ENCODE measurements around the gene KRTAP17-1. TPM values are rescaled to one million over a fixed set of nuclear protein-coding genes. Genes with fewer than 3 reads are reported as not detected.

KRTAP17-1 gene
- total RNA-seq, 1 experiment from 2014 or later, result not detected

DNA sequence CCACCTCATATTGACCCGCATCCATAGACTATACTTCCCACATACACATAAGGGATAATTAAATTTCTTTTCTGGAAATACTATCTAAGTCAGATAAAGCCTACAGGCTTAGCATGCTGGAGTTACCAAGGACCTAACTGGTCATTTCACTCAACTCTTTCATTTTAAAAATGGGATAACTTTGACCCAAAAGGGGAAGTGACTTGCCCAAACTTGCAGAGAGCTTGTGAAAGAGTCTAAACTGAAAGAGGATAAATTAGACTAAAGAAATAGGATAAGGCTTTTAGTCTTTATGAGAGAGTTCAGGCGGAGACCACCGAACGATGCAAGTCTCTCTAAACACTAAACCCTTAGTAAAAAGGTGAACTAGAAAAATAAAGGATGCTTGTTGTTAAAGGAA, 39.0 kb upstream of the KRTAP17-1 start (continued):
- TF ChIP-seq, protein P1, sequence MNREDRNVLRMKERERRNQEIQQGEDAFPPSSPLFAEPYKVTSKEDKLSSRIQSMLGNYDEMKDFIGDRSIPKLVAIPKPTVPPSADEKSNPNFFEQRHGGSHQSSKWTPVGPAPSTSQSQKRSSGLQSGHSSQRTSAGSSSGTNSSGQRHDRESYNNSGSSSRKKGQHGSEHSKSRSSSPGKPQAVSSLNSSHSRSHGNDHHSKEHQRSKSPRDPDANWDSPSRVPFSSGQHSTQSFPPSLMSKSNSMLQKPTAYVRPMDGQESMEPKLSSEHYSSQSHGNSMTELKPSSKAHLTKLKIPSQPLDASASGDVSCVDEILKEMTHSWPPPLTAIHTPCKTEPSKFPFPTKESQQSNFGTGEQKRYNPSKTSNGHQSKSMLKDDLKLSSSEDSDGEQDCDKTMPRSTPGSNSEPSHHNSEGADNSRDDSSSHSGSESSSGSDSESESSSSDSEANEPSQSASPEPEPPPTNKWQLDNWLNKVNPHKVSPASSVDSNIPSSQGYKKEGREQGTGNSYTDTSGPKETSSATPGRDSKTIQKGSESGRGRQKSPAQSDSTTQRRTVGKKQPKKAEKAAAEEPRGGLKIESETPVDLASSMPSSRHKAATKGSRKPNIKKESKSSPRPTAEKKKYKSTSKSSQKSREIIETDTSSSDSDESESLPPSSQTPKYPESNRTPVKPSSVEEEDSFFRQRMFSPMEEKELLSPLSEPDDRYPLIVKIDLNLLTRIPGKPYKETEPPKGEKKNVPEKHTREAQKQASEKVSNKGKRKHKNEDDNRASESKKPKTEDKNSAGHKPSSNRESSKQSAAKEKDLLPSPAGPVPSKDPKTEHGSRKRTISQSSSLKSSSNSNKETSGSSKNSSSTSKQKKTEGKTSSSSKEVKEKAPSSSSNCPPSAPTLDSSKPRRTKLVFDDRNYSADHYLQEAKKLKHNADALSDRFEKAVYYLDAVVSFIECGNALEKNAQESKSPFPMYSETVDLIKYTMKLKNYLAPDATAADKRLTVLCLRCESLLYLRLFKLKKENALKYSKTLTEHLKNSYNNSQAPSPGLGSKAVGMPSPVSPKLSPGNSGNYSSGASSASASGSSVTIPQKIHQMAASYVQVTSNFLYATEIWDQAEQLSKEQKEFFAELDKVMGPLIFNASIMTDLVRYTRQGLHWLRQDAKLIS (CRISPR knock-in tag; IDR thresholded peaks at IDR 0.05; ENCODE audit: borderline replicate concordance), result no peak
- TF ChIP-seq, protein P2, sequence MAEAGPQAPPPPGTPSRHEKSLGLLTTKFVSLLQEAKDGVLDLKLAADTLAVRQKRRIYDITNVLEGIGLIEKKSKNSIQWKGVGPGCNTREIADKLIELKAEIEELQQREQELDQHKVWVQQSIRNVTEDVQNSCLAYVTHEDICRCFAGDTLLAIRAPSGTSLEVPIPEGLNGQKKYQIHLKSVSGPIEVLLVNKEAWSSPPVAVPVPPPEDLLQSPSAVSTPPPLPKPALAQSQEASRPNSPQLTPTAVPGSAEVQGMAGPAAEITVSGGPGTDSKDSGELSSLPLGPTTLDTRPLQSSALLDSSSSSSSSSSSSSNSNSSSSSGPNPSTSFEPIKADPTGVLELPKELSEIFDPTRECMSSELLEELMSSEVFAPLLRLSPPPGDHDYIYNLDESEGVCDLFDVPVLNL (CRISPR knock-in tag; IDR thresholded peaks at IDR 0.05; ENCODE audit: borderline replicate concordance, low read depth), result no peak
- TF ChIP-seq MXD4 (CRISPR knock-in tag; IDR thresholded peaks at IDR 0.05; ENCODE audit: borderline replicate concordance), result no peak
- TF ChIP-seq, protein P3, sequence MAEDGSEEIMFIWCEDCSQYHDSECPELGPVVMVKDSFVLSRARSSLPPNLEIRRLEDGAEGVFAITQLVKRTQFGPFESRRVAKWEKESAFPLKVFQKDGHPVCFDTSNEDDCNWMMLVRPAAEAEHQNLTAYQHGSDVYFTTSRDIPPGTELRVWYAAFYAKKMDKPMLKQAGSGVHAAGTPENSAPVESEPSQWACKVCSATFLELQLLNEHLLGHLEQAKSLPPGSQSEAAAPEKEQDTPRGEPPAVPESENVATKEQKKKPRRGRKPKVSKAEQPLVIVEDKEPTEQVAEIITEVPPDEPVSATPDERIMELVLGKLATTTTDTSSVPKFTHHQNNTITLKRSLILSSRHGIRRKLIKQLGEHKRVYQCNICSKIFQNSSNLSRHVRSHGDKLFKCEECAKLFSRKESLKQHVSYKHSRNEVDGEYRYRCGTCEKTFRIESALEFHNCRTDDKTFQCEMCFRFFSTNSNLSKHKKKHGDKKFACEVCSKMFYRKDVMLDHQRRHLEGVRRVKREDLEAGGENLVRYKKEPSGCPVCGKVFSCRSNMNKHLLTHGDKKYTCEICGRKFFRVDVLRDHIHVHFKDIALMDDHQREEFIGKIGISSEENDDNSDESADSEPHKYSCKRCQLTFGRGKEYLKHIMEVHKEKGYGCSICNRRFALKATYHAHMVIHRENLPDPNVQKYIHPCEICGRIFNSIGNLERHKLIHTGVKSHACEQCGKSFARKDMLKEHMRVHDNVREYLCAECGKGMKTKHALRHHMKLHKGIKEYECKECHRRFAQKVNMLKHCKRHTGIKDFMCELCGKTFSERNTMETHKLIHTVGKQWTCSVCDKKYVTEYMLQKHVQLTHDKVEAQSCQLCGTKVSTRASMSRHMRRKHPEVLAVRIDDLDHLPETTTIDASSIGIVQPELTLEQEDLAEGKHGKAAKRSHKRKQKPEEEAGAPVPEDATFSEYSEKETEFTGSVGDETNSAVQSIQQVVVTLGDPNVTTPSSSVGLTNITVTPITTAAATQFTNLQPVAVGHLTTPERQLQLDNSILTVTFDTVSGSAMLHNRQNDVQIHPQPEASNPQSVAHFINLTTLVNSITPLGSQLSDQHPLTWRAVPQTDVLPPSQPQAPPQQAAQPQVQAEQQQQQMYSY (CRISPR knock-in tag; IDR thresholded peaks at IDR 0.05), result no peak
- TF ChIP-seq, protein P4, sequence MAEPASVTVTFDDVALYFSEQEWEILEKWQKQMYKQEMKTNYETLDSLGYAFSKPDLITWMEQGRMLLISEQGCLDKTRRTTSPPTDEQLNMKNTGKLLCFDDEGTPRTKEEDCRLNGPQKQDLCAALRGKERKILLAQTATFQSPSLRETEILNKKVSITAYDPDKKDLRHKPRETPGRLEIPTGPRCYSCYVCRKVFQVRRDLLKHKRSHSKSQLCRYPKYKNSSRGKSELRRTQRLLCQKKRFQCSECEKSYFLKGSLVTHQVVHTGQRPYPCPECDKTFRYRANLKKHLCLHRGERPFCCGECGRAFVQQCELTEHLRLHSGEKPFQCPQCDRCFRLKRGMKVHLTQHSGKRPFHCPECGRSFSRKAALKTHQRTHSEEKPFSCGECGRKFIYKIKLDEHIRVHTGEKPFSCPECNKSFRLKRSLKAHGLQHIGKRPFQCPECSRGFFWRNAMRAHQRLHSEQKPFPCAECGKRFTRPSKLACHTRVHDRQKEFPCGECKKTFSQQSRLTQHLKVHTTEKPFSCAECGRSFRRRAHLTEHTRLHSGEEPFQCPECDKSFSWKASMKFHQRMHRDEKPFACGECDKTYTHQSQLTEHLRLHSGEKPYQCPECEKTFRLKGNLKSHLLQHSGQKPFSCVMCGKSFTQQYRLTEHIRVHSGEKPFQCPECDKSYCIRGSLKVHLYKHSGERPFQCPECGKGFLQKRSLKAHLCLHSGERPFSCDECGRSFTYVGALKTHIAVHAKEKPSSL (CRISPR knock-in tag; conservative IDR thresholded peaks at IDR 0.05), result no peak
- TF ChIP-seq, protein P5, sequence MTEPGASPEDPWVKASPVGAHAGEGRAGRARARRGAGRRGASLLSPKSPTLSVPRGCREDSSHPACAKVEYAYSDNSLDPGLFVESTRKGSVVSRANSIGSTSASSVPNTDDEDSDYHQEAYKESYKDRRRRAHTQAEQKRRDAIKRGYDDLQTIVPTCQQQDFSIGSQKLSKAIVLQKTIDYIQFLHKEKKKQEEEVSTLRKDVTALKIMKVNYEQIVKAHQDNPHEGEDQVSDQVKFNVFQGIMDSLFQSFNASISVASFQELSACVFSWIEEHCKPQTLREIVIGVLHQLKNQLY (CRISPR knock-in tag; IDR thresholded peaks at IDR 0.05), result no peak

DNA sequence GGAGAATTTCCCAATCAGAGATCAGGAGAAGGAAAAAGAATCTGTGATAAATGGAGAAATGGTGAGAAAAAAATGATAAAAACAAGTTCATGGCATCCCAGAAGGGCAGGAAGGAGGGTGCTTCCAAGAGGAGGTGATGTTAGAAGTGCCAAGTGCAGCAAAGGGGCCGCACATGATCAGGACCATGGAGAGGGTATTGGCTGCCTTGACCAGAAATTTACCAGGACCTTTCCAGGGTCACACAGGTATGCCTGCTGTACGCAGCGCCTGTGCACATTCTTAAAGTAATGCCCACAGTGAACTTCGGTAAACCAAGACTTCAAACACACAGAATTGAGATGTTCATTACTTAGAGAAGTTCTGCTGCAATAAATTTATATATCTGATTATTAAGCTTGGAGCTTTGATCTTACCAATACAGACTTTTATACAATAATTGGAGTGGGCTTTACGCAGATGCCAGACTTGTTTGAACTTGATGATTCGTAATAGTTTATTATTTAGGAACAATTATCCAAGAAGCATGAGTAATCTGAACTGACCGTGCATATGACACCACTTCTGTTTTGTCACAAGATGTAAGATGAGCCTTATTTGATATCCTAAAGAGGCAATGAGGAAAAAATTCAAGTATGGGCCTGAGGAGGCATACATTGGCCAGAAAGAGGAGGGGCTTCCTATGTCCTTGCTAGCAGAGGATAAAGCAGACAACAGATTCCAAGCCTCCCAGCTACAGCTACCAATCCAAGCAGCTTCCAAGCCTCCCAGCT, 37.3 kb upstream of the KRTAP17-1 start:
- Mint-ChIP-seq H3K27me3 (ENCODE audit: low read depth) (peaks cover 5% of the 10 kb centered on the region), H3K4me3 (no peak overlapping the region), H3K36me3 (no peaks in the 10 kb centered on the region), H3K4me1 (no peaks in the 10 kb centered on the region), H3K9me3 (0 out of 2 replicates have a peak, but pooled peaks cover 10% of the 10 kb centered on the region), H3K27ac (no peak overlapping the region)
- no peak for ATAC-seq
- ChIA-PET CTCF (no interaction called here), POLR2A (no interaction called here)
- peak; percentile 16 for DNase-seq (ENCODE audit: low spot score)
- TF ChIP-seq, protein P6, sequence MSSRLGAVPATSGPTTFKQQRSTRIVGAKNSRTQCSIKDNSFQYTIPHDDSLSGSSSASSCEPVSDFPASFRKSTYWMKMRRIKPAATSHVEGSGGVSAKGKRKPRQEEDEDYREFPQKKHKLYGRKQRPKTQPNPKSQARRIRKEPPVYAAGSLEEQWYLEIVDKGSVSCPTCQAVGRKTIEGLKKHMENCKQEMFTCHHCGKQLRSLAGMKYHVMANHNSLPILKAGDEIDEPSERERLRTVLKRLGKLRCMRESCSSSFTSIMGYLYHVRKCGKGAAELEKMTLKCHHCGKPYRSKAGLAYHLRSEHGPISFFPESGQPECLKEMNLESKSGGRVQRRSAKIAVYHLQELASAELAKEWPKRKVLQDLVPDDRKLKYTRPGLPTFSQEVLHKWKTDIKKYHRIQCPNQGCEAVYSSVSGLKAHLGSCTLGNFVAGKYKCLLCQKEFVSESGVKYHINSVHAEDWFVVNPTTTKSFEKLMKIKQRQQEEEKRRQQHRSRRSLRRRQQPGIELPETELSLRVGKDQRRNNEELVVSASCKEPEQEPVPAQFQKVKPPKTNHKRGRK (CRISPR knock-in tag; IDR thresholded peaks at IDR 0.05; ENCODE audit: borderline replicate concordance), result no peak
- TF ChIP-seq ZNF423 (CRISPR knock-in tag; IDR thresholded peaks at IDR 0.05) (no peak), NFATC4 (CRISPR knock-in tag; IDR thresholded peaks at IDR 0.05) (no peak), CBFB (CRISPR knock-in tag; IDR thresholded peaks at IDR 0.05; ENCODE audit: low read depth) (no peak), ZNF232 (CRISPR knock-in tag; IDR thresholded peaks at IDR 0.05) (no peak), RORB (CRISPR knock-in tag; IDR thresholded peaks at IDR 0.05) (no peak)
- TF ChIP-seq, protein P7, sequence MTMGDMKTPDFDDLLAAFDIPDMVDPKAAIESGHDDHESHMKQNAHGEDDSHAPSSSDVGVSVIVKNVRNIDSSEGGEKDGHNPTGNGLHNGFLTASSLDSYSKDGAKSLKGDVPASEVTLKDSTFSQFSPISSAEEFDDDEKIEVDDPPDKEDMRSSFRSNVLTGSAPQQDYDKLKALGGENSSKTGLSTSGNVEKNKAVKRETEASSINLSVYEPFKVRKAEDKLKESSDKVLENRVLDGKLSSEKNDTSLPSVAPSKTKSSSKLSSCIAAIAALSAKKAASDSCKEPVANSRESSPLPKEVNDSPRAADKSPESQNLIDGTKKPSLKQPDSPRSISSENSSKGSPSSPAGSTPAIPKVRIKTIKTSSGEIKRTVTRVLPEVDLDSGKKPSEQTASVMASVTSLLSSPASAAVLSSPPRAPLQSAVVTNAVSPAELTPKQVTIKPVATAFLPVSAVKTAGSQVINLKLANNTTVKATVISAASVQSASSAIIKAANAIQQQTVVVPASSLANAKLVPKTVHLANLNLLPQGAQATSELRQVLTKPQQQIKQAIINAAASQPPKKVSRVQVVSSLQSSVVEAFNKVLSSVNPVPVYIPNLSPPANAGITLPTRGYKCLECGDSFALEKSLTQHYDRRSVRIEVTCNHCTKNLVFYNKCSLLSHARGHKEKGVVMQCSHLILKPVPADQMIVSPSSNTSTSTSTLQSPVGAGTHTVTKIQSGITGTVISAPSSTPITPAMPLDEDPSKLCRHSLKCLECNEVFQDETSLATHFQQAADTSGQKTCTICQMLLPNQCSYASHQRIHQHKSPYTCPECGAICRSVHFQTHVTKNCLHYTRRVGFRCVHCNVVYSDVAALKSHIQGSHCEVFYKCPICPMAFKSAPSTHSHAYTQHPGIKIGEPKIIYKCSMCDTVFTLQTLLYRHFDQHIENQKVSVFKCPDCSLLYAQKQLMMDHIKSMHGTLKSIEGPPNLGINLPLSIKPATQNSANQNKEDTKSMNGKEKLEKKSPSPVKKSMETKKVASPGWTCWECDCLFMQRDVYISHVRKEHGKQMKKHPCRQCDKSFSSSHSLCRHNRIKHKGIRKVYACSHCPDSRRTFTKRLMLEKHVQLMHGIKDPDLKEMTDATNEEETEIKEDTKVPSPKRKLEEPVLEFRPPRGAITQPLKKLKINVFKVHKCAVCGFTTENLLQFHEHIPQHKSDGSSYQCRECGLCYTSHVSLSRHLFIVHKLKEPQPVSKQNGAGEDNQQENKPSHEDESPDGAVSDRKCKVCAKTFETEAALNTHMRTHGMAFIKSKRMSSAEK (CRISPR knock-in tag; IDR thresholded peaks at IDR 0.05; ENCODE audit: borderline replicate concordance), result no peak
- TF ChIP-seq, protein P8, sequence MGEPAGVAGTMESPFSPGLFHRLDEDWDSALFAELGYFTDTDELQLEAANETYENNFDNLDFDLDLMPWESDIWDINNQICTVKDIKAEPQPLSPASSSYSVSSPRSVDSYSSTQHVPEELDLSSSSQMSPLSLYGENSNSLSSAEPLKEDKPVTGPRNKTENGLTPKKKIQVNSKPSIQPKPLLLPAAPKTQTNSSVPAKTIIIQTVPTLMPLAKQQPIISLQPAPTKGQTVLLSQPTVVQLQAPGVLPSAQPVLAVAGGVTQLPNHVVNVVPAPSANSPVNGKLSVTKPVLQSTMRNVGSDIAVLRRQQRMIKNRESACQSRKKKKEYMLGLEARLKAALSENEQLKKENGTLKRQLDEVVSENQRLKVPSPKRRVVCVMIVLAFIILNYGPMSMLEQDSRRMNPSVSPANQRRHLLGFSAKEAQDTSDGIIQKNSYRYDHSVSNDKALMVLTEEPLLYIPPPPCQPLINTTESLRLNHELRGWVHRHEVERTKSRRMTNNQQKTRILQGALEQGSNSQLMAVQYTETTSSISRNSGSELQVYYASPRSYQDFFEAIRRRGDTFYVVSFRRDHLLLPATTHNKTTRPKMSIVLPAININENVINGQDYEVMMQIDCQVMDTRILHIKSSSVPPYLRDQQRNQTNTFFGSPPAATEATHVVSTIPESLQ (CRISPR knock-in tag; IDR thresholded peaks at IDR 0.05), result no peak
